Stomach (tissue), 4 donors: ENCODE results near the gene PRND.

Experiments
- EP300 ChIP-seq: sonication (generic); formaldehyde crosslinking; IDR thresholded peaks from one replicate; pipeline ENCODE4 v1.6.1; 2017; ENCODE audit warnings: antibody characterized with exemption
- POLR2A ChIP-seq, 4 donors: fragments of 450-650 bp; IDR thresholded peaks; one replicate each; pipeline ENCODE4 v1.6.1; 2016; ENCODE audit warnings: antibody characterized with exemption in 4 of 4, control low read depth in 2 of 4, mild to moderate bottlenecking in 1 of 4, moderate library complexity in 1 of 4
- POLR2AphosphoS5 ChIP-seq, 3 donors: sonication (generic); formaldehyde crosslinking; IDR thresholded peaks; one replicate each; pipeline ENCODE4 v1.6.1; 2016; ENCODE audit warnings: antibody characterized with exemption in 3 of 3
- TF ChIP-seq, protein P1 (sequence below), 7 experiments: fragments of 450-650 bp in 4 of 7; fragments of 200-600 bp in 3 of 7; sonication (generic) in 3 of 7; IDR thresholded peaks; one replicate each; pipeline ENCODE4 v1.5.1; 2016 to 2019; ENCODE audit warnings: antibody characterized with exemption in 7 of 7, control low read depth in 2 of 7, mild to moderate bottlenecking in 1 of 7

DNA sequence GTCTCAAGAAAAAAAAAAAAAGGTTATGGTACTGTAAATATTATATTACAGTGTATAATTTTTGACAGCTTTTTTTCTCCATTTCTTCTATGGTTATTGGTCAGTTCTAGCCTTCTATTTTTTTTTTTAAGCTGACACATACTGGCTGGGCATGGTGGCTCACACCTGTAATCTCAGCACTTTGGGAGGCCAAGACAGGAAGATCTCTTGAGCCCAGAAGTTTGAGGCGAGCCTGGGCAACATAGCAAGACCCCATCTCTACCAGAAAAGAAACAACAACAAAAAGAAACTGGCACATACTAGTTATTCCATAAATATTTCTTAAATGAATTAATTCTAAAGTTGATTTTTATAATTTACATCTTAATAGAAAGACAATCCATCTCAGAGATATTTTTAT lies 27.6 kb upstream of the PRND start:
- TF ChIP-seq POLR2A (IDR thresholded peaks at IDR 0.05) (no peak), EP300 (no peak), POLR2AphosphoS5 (IDR thresholded peaks at IDR 0.05) (no peak)
- TF ChIP-seq, protein P1, sequence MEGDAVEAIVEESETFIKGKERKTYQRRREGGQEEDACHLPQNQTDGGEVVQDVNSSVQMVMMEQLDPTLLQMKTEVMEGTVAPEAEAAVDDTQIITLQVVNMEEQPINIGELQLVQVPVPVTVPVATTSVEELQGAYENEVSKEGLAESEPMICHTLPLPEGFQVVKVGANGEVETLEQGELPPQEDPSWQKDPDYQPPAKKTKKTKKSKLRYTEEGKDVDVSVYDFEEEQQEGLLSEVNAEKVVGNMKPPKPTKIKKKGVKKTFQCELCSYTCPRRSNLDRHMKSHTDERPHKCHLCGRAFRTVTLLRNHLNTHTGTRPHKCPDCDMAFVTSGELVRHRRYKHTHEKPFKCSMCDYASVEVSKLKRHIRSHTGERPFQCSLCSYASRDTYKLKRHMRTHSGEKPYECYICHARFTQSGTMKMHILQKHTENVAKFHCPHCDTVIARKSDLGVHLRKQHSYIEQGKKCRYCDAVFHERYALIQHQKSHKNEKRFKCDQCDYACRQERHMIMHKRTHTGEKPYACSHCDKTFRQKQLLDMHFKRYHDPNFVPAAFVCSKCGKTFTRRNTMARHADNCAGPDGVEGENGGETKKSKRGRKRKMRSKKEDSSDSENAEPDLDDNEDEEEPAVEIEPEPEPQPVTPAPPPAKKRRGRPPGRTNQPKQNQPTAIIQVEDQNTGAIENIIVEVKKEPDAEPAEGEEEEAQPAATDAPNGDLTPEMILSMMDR (IDR thresholded peaks at IDR 0.05): no peak
